Coronary artery (tissue), 2 donors: Measurements from ENCODE around the gene ARID1B.

ENCODE experiments used
- DNase-seq: peaks from one replicate; pipeline ENCODE4 v3.0.0-alpha.2; 2017; ENCODE audit warnings: low spot score
- H3K27ac ChIP-seq, 2 donors: fragments of 200-600 bp; sonication (generic); one replicate each; pipeline ENCODE4 v1.5.1; 2016 to 2019
- H3K4me3 ChIP-seq: fragments of 200-600 bp; sonication (generic); 2 replicates; pipeline ENCODE4 v1.5.1; 2016; ENCODE audit warnings: mild to moderate bottlenecking, moderate library complexity
- CTCF ChIP-seq: fragments of 200-600 bp; sonication (generic); IDR thresholded peaks from one replicate; pipeline ENCODE4 v1.5.1; 2019; ENCODE audit warnings: antibody characterized with exemption

Gene ARID1B

GRCh38 chr6:157163434-157164159, 386.4 kb downstream of the ARID1B start:
- no peak for TF ChIP-seq CTCF
- no peak for DNase-seq
- no peak overlapping the region for H3K4me3 ChIP-seq
- H3K27ac ChIP-seq: no peak overlapping the region

DNA sequence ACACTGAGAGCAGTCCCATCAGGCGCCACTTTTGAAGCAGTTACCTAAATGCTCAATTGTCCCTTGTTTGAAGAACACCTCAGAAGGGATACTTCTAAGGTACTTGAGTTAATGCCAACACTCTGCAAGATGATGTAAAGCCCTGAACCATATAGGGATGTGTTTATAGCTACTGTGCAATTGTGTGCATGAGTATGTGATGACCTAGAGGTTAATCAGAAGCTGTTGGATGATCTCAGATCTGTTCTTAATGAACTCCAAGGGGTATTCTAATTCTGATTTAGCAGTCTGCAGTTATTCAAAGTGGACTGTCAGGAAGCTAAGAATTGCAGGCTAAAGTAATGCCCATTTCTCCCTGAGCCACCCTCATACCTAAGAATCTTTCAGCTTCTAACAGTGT, 387.8 kb downstream of the ARID1B start:
- H3K27ac ChIP-seq: no peak overlapping the region
- no peak overlapping the region for H3K4me3 ChIP-seq
- TF ChIP-seq CTCF: no peak

GRCh38 chr6:157166784-157167183, 389.6 kb downstream of the ARID1B start:
- Histone ChIP-seq H3K4me3 (no peak overlapping the region), H3K27ac (no peak overlapping the region)
- DNase-seq: no peak
- TF ChIP-seq CTCF: no peak

More for the DNA sequence above, 387.8 kb downstream of the ARID1B start:
- DNase-seq: no peak

- H3K27ac ChIP-seq: no peak overlapping the region
- TF ChIP-seq CTCF: no peak
- H3K4me3 ChIP-seq: no peak overlapping the region
- no peak for DNase-seq
Measured at GRCh38 chr6:157167837-157168236, 390.7 kb downstream of the ARID1B start.

DNA sequence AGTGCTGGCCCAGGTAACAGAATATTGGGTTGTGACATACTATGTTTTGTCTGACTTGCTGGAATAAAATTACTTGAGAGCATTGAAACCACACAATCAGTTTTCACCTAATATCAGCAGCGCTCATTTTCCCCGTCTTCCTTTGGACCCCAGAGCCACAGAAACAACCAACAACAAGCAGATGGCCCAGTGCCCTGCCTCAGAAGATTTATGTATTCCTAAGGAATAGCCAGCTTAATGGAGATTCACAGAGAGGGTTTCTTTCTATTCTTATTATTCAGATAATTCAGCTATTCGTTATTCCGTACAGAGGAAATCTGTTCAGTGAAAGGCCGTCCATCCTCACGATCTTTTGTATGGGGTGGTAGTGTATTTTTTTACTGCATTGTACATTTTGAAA, 391.3 kb downstream of the ARID1B start:
- no peak for DNase-seq
- H3K4me3 ChIP-seq: no peak overlapping the region
- H3K27ac ChIP-seq: no peak overlapping the region

DNA sequence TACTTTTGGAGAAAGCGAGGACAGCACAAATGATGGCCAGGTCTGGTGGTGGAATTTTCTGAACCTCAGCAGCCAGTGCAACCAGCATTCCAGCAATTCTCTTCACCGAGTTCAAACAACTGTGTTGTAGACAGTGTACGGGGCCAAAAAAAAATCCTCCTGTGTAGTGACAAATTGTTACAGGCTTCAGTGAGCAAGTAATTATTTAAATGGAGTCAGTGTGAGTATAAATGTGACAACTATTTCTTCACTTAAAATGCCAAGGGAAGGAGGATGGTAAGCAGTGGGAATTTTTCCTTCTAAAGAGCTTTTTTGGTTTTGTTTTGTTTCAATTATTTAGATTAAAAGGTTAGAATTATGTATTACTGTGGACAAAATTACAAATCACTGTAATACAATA, 392.0 kb downstream of the ARID1B start:
- Histone ChIP-seq H3K27ac (peak overlapping the region in 1 of 2 donors; percentile 9), H3K4me3 (no peak overlapping the region)
- DNase-seq: no peak
- no peak for TF ChIP-seq CTCF

More for the DNA sequence above, 391.3 kb downstream of the ARID1B start:
- TF ChIP-seq CTCF: no peak

DNA sequence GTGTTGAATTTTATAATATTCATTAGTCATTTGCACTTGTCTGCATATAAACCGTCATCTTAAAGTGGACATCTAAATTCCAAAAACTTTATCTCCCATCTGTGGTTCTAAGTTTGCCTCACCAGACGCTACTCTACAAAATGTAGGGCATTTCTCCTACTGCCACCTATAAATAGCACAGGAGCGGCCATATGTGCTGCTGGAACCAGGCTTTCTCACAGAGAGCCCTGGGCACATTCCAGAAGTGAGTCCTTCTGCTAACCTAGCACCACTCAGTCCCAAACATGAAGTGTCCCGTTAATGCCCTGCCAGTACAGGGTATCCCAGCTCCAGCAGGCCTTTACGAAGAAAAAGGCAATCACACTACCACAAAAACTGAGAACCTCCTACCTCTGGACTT, 392.5 kb downstream of the ARID1B start:
- Histone ChIP-seq H3K27ac (peak overlapping the region in 1 of 2 donors; percentile 9), H3K4me3 (no peak overlapping the region)

More for the DNA sequence above, 392.5 kb downstream of the ARID1B start:
- TF ChIP-seq CTCF: no peak
- no peak for DNase-seq
